HG03460 (cell line): ENCODE measurements around the gene TSR3.

ENCODE experiments used
- ATAC-seq: cut with Tn5 transposase; IDR thresholded peaks from one replicate; pipeline ENCODE4 v1.9.1; 2021; ENCODE audit not compliant: unreplicated experiment

The TSR3 gene

DNA sequence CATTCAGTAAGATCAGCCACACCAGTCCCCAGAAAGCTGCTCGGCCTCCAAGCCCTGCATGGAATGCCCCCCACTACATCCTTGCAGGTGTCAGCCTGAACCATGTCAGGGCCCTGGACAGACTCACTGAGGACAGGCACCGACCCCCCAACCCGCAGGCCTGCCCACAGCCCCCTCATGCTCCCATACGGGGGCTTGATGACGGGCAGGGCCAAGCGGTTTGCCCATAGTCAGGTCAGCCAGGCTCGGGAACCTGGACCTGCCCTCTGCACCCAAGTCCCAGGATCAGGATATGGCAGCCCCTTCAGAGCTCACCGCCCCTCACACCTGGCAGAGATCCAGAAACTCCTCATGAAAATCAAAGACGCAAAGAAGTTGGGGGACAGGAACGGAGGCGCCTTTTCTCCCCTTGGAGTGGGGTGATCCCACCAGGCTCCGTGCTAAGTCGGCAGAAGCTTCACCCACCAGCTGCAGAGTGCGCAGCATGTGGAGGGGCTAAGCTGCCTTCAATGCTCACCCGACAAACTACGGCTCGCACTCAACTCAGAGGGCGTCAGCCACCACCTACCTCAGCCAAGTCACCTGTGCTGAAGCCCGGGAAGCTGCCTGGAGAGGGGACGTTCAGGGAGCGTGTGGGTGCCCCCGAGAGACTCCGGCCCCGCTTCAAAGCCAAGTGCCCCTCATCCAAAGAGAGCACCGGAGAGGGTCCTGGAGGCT lies 26.6 kb upstream of the TSR3 start:
- no peak for ATAC-seq

DNA sequence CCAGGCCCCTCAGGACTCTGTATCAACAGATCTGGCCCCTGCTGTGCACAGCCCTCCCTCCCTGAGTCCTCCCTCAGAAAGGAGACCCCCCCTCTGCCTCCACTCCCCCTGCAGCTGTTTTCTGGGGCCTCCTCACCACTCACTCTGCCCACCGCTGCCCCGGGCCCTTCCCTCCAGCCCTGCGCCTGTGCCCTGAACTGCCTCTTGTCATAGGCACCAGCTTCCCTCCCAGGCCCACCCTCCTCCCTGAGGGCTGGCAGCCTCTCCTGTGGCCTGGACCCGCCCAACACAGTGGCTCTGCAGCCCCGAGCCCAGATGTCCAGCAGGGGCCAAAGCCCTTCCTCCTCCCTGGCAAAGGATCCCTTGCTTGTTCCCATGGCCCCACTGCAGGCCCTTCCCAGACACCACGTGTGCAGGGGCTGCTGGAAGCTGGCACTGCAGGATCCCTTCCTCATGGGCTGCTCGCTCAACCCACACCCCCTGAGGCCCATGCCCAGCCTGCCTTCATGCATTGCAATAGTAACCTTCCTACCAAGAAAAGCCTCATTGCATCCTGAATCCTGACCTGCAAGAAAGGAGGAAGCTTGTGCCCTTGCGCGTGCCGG lies 25.8 kb upstream of the TSR3 start:
- ATAC-seq: no peak

DNA sequence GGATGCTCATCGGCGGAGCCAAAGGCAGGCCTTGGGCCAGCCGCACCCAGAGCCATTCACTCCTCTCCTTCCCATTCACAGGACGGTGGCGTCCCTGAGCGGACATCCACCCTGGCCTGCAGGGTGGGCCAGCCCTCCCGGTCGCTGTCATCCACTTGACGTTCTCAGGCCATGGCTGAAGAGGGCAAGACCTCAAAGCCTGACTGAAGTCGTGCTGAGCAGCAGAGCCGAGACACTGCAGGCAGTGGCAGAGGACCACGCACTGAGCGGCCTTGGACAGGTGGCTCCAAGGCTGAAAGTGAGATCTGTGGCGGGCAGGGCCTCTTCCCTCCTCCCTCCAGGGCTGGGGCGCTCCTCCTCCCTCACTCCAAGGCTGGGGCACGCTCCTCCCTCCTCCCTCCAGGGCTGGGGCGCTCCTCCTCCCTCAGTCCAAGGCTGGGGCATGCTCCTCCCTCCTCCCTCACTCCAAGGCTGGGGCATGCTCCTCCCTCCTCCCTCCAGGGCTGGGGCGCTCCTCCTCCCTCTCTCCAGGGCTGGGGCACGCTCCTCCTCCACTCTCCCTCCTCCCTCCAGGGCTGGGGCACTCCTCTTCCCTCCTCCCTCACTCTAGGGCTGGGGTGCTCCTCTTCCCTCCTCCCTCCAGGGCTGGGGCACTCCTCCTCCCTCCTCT lies 24.2 kb upstream of the TSR3 start:
- ATAC-seq: no peak

DNA sequence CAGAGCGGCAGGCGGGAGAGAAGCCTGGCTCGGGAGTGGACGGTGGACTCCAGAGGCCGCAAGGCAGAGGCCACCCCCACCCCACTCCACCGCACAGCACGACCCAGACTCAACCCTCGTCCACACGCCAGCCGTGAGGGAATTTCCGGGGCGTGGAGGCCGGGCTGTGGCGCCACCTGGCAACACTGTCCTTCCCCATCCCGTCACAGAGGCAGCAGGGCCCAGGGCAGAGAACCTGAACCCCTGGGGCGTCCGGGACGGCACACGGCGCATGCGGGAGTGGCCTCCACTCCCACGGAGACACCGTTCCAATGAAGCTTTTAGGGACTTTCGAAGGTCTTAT lies 23.6 kb upstream of the TSR3 start:
- ATAC-seq: no peak

DNA sequence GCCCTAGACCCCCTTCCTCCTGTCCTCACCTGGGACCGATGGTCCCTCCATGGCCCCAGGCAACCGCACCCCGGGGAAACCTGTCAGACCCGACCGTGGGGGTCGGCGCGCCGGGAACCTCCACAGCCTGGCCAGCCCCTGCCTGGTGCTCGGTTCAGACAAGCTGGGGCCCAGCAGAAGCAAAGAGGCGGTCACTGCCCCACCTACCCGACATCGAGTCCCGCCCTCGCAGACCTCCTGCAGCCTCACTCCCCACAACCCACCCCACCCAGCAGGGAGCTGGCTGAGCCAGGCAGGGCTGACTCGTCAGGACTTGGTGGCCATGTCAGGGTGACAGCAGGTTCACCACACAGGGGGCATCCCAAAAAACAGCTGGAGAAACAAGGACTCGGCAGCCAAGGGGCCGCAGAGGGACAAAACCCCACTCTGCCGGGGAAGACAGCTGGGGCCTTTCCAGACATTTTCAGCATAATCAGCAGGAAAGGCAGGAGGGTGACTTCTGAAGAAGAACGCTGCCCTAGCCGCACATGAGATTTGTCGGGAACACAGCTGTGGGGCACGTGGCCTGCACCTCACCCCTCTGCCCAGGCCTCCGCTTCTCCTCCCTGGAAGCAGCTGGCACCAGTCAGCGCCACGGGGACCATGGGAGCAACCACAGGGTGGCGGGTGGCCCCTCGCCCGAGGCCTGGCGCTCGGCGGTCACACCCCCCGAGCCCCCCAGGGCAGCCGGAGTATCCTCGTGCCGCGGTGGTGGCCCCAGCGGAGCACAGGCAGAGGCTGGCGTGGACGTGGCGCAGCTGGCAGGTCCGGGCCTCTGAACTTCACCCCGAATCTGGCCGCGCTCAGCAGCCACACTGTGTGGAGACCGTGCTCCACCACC lies 23.0 kb upstream of the TSR3 start:
- ATAC-seq: no peak

DNA sequence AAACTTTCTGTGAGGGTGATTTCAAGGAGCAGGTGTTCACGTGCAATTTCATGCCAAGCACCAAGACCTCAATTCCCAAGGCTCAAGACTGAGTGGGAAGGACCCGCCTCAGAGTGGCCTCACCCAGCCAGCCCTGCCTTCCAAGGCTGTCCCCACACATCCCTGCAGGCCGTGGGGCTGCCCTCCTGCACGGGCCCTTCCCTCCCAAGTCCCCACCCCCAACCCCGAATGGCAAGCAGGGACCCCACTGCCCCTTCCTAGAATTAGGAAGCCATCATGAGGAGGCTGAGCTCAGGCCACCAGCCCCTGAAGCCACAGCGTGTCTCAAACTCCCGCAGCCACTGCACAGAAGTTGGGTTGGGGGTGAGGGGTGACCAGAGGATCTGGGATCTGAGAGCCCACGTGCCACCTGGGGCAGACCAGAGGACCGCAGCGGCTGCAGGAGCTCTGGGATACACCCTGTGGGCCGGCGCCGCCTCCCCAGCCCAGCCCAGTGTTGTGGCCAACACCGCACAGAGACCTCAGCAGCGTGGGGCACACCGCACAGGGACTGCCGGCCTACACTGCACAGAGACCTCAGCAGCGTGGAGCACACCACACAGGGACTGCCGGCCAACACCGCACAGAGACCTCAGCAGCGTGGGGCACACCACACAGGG lies 20.7 kb upstream of the TSR3 start:
- ATAC-seq: no peak

DNA sequence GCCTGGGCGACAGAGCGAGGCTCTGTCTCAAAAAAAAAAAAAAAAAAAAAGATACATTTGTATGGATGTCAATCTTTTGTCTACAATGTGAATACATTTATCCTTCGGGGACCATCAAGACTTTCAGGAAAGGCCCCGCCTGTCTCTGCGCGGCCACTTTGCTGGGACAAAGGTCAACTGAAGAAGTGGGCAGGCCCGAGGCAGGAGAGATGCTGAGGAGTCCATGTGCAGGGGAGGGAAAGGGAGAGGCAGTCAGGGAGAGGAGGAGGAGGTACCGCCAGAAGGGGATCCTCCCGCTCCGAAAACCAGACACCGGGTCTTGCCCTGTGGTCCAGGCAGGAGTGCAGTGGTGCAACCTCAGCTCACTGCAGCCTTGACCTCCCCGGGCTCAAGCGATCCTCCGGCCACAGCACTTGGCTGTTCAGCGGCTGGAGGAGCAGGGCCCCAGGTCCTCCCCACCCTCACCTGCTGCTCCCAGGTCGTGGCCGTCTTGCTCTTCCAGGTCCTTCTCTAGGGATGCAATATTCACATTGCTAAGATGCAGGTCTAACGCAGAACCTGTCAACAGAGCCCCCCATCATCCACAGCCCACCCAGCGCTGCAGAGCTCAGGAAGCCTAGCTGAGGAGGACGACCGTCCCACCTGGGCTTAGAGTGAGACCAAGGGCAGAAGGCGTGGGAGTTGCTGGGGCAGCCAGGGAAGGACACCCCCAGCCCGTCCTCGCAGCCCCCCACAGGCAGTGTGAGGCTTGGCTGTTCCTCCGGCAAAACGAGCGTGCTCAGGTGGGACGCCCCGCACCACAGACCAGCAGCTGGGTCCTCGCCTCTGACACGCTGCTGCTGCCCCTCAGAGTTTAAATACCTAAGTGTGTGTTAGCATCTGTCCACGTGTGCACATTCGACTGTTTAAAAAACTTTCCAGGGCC lies 19.6 kb upstream of the TSR3 start:
- no peak for ATAC-seq

DNA sequence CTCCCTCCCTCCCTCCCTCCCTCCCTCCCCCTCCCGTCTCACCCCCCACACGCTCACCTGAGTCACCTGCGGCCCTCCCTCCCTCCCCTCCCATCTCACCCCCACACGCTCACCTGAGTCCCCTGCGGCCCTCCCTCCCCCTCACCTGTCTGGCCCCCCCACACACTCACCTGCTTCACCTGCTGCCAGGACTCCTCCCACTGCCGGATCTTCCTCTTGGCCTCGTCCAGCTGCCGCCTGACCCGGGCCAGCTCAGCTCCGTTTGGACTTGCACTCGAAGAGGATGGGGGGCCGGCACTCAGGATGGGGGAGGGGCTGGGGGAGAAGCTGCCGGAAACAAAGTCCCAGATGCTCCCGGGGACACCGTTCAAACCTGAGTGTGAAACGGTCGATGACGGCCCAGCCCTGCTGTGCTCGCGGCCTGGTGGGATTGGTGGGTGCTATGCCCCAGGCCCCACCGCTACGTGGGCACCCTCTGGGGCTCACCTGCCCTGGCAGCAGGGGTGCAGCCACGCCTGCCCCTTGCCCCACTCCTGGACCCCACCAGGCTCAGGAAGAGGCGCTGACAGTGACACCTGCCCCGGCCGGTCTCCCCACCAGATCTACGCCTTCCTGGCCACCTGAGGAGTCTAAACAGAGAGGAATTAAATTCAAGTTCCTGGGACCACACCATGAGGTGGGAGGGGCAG lies 16.0 kb upstream of the TSR3 start:
- ATAC-seq: no peak

DNA sequence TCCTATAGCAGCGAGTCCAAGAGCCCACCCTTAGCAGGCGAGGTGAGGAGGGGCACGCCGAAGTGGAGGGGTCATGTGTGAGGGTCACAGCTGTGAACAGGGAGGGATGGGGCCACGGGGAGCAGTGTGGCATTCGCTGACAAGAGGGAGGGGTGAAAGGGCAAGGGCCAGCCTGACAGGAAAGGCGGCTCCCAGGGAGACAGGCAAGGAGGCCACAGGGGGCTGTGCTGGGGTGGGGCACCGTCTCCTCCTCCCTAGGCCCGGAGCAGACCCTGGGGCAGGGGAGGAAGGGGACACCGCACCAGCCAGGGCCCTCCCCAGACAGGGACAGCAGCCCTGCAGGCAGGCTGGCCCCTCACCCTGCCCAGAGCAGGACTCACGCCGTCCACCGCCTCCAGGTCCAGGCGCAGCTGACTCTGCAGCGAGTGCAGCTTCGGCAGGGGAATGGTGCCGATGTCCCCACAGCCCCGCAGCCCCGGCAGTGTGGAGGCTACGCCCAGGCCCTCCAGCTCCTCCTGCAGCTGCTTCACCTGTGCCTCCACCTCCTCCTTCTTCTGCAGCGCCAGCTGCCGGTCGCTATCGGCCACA lies 15.1 kb upstream of the TSR3 start:
- ATAC-seq: no peak

DNA sequence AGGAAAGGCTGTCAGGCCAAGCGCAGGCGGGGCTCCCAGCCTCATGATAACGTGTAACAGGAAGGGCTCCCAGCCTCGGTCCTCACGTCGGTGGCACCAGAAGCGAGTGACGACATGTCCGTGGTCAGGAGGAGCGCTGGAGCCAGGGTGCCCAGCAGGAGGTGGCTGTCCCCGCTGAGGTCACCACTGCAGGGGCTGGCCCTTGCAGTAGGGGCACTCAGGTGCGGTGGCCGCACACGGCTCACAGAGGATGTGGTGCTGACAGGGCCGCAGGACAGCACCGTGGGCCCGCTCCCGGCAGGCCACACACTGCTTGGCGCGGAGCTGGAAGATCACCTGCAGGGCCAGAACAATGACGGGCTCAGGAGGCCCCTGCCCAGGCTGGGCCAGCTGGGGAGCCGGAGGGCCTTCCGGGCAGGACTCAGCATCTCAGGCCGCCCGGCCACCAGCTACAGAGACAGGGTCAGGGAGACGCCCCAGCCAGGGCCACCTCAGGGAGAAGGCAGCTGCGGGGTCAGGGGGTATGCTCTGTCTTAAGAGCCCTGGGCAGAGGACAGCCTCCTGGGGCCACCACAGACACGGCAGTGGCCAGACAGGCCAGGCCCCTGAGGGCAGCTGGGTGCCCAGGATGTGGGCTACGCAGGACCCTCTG lies 14.5 kb upstream of the TSR3 start:
- no peak for ATAC-seq

DNA sequence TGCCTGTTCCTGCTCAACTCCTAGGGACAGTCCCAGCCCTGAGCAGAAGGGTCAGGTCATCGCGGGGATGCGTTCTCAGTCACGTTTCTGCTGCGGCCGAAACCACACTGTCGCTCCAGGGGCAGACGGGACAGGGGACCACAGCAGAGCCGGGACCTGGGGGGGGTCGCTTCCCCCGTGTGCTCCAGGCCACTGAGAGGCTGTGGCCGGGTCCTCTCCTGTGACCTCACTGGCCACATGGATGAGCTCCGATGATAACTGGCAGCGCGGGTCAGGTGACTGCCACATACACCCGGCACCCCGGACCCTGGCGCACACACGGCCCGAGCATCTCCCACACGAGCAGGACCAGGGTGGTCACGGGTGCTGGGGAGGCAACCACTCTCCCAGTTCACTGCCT lies 12.8 kb upstream of the TSR3 start:
- no peak for ATAC-seq

DNA sequence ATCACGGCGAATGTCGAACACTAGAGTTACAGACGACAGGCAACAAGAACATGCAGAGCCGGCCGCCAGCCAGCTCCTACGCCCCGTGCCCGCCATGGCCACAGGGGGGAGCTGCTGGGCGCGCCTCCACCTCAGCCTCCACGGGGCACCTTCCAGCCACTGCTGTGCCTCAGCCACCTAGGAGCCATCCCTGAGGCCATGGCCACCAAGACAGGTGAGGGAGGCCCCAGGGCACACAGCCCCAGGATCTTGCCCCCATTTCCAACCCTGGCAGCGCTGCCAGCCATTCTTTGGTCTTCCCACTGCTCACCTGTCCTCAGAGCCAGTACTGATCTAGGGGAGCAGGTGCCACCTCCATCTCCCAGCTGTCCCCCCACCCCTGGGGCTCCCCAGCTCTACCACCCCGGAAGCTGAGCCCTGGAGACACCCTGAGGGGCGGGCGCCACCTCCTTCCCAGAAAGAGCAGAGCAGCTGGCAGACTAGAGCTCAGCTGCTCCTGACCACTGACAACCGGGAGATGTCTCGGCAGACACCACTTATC lies 11.9 kb upstream of the TSR3 start:
- ATAC-seq: no peak

DNA sequence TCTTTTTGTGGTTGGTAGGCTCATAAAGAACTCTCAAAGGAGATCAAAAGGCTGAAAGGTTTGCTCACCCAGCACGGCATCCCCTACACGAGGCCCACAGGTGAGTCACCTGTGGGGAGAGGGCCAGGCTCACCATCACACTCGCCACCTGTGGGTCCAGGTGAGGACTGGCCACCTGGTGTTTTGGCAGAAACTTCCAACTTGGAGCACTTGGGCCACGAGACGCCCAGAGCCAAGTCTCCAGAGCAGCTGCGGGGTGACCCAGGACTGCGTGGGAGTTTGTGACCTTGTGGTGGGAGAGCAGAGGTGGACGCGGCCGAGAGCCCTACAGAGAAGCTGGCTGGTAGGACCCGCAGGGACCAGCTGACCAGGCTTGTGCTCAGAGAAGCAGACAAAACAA lies 11.1 kb upstream of the TSR3 start:
- no peak for ATAC-seq

DNA sequence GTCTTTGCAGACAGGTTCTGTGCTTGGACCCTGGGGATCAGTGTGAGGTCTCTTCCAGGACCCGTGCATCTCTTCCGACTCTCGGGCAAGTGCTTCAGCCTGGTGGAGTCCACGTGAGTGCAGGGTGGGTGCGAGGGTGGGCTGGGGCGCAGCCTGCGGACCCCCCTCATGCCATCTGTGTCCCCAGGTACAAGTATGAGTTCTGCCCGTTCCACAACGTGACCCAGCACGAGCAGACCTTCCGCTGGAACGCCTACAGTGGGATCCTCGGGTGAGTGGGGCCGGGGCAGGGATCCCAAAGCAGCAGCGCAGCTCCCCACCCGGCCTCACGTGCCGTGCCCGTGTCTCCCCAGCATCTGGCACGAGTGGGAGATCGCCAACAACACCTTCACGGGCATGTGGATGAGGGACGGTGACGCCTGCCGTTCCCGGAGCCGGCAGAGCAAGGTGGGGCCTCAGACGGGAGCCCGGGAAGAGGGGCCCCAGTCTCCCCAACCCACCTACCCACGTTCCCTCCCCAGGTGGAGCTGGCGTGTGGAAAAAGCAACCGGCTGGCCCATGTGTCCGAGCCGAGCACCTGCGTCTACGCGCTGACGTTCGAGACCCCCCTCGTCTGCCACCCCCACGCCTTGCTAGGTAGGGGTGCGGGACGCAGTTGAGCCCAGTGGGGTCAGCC lies 10.1 kb upstream of the TSR3 start:
- no peak for ATAC-seq

DNA sequence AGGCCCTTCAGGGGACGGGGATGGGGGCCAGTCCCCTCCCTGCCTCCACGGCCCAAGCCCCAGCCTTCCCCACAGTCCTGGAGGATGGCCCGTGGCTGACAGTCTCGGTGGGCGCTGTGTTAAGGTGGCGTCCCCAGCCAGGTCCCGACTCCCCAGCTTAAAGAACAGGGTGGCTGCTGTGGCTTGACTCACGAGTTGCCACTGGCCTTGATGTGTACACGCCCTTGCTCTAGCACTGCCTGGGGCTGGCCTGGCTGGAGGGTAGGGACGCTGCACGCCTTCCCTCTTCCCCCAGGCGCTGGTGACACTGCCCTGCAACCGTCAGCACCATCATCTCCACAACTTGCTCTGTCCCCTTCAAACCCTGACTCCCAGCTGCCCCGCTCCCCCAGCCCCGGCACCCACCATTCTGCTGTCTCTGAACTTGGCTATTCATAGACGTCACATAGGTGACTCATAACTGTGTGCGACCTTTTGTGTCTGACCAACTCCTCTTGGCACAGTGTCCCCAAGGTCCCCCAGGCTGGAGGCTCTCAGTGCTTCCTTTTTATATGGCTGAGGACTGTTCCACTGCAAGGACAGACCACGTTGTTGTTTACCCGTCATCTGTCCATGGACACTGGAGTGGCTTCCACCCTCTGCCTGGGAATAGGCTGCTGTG lies 6.4 kb upstream of the TSR3 start:
- no peak for ATAC-seq

DNA sequence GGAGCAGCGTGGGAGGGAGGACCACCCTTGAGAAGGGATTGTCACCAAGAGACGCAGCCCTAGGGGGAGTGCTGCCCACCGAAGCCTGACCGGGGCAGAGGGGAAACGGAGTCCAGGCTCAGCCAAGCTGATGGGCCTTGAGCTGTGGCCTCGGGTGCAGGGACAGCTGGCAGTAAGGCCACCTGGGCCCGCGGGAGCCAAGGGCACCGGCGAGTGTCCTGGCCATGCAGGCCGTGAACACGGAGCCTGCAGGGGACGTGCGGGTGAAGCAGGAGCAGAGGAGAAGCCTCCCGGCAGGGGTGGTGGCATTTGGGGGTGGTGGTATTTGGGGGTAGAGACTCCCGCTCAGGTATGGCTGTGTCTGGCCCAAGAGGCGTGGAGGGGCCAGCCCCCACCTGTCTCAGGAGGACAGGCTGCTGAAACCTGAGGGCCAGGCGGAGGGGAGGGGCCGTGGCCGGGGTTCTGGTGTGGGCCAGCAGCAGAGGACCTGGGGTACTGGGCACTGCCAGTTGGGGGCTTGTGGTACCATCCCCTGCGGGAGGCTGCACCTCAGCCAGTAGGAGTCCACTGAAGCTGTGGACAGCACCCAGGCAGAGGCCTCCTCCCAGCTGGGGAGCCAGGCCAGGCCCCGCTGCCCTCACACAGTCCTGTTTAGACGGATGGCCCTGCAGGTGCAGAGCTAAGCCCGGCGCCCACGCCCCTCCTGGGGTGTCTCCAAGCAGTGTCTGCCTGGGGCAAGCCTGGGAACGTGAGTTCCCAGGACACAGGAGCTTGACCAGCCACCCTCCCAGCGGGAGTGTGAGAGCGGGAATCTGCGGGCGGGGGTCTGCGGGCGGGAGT lies 4.6 kb upstream of the TSR3 start:
- ATAC-seq: no peak
